Right atrium auricular region (tissue), 2 donors: ENCODE results near the gene ZFYVE1. TPM values are rescaled to one million over a fixed set of nuclear protein-coding genes. Genes with fewer than 3 reads are reported as not detected.
"Not testable (repeated sequence)": the region's sequence is repeated elsewhere in the genome, so short reads cannot be mapped to it uniquely, and the experiment has no call there.

Experiments used
- DNase-seq: peaks from one replicate; pipeline ENCODE4 v3.0.0-alpha.2; 2019; ENCODE audit warnings: low spot score
- H3K27ac ChIP-seq, 2 donors: fragments of 200-600 bp; sonication (generic); 1 replicate in 1 of 2; 2 replicates in 1 of 2; pipeline ENCODE4 v1.5.1; 2016 to 2019
- H3K27me3 ChIP-seq, 2 donors: fragments of 200-600 bp; sonication (generic); one replicate each; pipeline versions ENCODE4 v1.5.1 to v1.6.0; 2017 to 2019
- H3K36me3 ChIP-seq: fragments of 200-600 bp; sonication (generic); one replicate; pipeline ENCODE4 v1.5.1; 2016
- H3K4me1 ChIP-seq, 2 donors: fragments of 200-600 bp; sonication (generic); one replicate each; pipeline versions ENCODE4 v1.5.1 to v1.6.0; 2017 to 2019
- H3K4me3 ChIP-seq, 2 donors: fragments of 200-600 bp; sonication (generic); 1 replicate in 1 of 2; 2 replicates in 1 of 2; pipeline ENCODE4 v1.5.1; 2017 to 2019; ENCODE audit warnings: mild to moderate bottlenecking in 1 of 2, moderate library complexity in 1 of 2
- H3K9me3 ChIP-seq, 2 donors: fragments of 200-600 bp; sonication (generic); one replicate each; pipeline ENCODE4 v1.5.1; 2019
- CTCF ChIP-seq, 2 donors: fragments of 200-600 bp; sonication (generic); IDR thresholded peaks; one replicate each; pipeline ENCODE4 v1.5.1; 2019; ENCODE audit warnings: antibody characterized with exemption in 2 of 2
- total RNA-seq, 2 donors: library from RNA; depleted of rRNA; stranded (reverse); fragments of >200 nt; gene quantifications; one replicate each; pipeline ENCODE4 v1.1.0, GENCODE V29; 2016

ZFYVE1 gene
- total RNA-seq, 2 donors from 2014 or later = 9.8 to 12.6 TPM

DNA sequence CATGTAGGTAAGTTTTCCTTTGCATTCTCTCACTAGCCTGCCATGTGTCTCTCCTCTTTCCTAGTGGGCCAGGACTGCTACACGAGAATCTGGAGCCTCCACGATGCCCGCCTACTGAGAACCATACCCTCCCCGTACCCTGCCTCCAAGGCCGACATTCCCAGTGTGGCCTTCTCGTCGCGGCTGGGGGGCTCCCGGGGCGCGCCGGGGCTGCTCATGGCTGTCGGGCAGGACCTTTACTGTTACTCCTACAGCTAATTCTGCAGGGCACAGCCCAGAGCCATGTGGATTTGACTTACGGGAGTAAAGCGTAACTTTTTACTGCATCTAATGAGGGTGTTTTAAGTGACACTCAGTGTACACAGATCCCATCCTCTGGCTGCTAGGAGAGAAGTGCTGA, 68.4 kb downstream of the ZFYVE1 start:
- Histone ChIP-seq H3K36me3 (peaks cover 30% of the 10 kb centered on the region), H3K4me1 (no peaks in the 10 kb centered on the region), H3K27me3 (no peaks in the 10 kb centered on the region), H3K27ac (no peak overlapping the region), H3K4me3 (no peak overlapping the region), H3K9me3 (no peaks in the 10 kb centered on the region)
- DNase-seq = no peak
- no peak for TF ChIP-seq CTCF (IDR thresholded peaks at IDR 0.05)

- no peak for TF ChIP-seq CTCF (IDR thresholded peaks at IDR 0.05)
- no peaks in the 10 kb centered on the region for H3K27me3 ChIP-seq
- H3K36me3 ChIP-seq = peaks cover 30% of the 10 kb centered on the region
- H3K4me1 ChIP-seq = no peaks in the 10 kb centered on the region
- H3K4me3 ChIP-seq = no peak overlapping the region
- no peaks in the 10 kb centered on the region for H3K9me3 ChIP-seq
- DNase-seq = no peak
- no peak overlapping the region for H3K27ac ChIP-seq
Observed at GRCh38 chr14:72957213-72957612, 69.7 kb downstream of the ZFYVE1 start.

- not testable (repeated sequence) for H3K4me1 ChIP-seq, H3K27me3 ChIP-seq, H3K9me3 ChIP-seq, H3K4me3 ChIP-seq, DNase-seq, H3K27ac ChIP-seq
- peaks cover 30% of the 10 kb centered on the region for H3K36me3 ChIP-seq
Observed at GRCh38 chr14:72956741-72957140, 70.2 kb downstream of the ZFYVE1 start.

DNA sequence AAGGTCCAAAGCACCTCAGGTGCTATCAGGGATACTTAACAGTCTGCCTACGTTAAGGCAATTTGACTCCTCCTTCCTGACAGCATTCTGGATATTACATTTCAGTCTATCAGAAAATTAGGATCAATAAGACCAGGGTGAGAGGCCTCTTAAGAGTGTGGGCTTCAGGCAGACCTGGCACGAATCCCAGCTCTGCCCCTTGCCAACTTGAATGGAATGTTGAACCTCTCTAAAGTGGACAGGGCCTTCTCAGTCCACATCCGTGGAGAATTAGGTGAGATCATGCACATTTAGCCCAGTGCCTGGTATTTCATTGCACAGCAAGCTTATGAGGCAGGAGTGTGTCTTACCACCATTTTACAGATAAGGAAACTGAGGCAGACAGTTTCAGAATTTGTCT, 74.7 kb downstream of the ZFYVE1 start:
- Histone ChIP-seq H3K27me3 (no peaks in the 10 kb centered on the region), H3K9me3 (no peaks in the 10 kb centered on the region), H3K4me1 (no peaks in the 10 kb centered on the region), H3K27ac (no peak overlapping the region), H3K36me3 (peaks cover 7% of the 10 kb centered on the region), H3K4me3 (no peak overlapping the region)
- no peak for DNase-seq
- TF ChIP-seq CTCF (IDR thresholded peaks at IDR 0.05) = no peak

GRCh38 chr14:72948481-72949138, 78.3 kb downstream of the ZFYVE1 start:
- H3K9me3 ChIP-seq = no peaks in the 10 kb centered on the region
- no peak overlapping the region for H3K27ac ChIP-seq
- H3K27me3 ChIP-seq = no peaks in the 10 kb centered on the region
- peak; percentile 56 to 89 for TF ChIP-seq CTCF (IDR thresholded peaks at IDR 0.05)
- no peaks in the 10 kb centered on the region for H3K36me3 ChIP-seq
- H3K4me3 ChIP-seq = no peak overlapping the region
- no peaks in the 10 kb centered on the region for H3K4me1 ChIP-seq
- peak; percentile 79 for DNase-seq

- no peak for TF ChIP-seq CTCF (IDR thresholded peaks at IDR 0.05)
- no peaks in the 10 kb centered on the region for H3K27me3 ChIP-seq
- DNase-seq = no peak
- peaks cover 8% of the 10 kb centered on the region for H3K36me3 ChIP-seq
- H3K4me3 ChIP-seq = no peak overlapping the region
- H3K4me1 ChIP-seq = no peaks in the 10 kb centered on the region
- no peak overlapping the region for H3K27ac ChIP-seq
- H3K9me3 ChIP-seq = no peaks in the 10 kb centered on the region
Observed at GRCh38 chr14:72947366-72948160, 79.3 kb downstream of the ZFYVE1 start.
